Subcutaneous adipose tissue (tissue), 4 donors: Measurements from ENCODE around the gene LANCL2. TPM values are rescaled to one million over a fixed set of nuclear protein-coding genes. Genes with fewer than 3 reads are reported as not detected.

ENCODE experiments used
- total RNA-seq, 4 donors: library from RNA; depleted of rRNA; stranded (reverse); fragments of >200 nt; gene quantifications; one replicate each; pipeline ENCODE4 v1.1.0, GENCODE V29; 2016
- TF ChIP-seq, protein P1 (sequence below): fragments of 450-650 bp; IDR thresholded peaks from one replicate; pipeline ENCODE4 v1.5.1; 2016; ENCODE audit warnings: low read depth, mild to moderate bottlenecking, control low read depth, antibody characterized with exemption, moderate library complexity

The LANCL2 gene
- total RNA-seq, 4 donors from 2014 or later, result 6.1 to 11.1 (median 9.6) TPM

GRCh38 chr7:55474944-55475854 lies 110.1 kb downstream of the LANCL2 start:
- TF ChIP-seq, protein P1, sequence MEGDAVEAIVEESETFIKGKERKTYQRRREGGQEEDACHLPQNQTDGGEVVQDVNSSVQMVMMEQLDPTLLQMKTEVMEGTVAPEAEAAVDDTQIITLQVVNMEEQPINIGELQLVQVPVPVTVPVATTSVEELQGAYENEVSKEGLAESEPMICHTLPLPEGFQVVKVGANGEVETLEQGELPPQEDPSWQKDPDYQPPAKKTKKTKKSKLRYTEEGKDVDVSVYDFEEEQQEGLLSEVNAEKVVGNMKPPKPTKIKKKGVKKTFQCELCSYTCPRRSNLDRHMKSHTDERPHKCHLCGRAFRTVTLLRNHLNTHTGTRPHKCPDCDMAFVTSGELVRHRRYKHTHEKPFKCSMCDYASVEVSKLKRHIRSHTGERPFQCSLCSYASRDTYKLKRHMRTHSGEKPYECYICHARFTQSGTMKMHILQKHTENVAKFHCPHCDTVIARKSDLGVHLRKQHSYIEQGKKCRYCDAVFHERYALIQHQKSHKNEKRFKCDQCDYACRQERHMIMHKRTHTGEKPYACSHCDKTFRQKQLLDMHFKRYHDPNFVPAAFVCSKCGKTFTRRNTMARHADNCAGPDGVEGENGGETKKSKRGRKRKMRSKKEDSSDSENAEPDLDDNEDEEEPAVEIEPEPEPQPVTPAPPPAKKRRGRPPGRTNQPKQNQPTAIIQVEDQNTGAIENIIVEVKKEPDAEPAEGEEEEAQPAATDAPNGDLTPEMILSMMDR, result no peak

DNA sequence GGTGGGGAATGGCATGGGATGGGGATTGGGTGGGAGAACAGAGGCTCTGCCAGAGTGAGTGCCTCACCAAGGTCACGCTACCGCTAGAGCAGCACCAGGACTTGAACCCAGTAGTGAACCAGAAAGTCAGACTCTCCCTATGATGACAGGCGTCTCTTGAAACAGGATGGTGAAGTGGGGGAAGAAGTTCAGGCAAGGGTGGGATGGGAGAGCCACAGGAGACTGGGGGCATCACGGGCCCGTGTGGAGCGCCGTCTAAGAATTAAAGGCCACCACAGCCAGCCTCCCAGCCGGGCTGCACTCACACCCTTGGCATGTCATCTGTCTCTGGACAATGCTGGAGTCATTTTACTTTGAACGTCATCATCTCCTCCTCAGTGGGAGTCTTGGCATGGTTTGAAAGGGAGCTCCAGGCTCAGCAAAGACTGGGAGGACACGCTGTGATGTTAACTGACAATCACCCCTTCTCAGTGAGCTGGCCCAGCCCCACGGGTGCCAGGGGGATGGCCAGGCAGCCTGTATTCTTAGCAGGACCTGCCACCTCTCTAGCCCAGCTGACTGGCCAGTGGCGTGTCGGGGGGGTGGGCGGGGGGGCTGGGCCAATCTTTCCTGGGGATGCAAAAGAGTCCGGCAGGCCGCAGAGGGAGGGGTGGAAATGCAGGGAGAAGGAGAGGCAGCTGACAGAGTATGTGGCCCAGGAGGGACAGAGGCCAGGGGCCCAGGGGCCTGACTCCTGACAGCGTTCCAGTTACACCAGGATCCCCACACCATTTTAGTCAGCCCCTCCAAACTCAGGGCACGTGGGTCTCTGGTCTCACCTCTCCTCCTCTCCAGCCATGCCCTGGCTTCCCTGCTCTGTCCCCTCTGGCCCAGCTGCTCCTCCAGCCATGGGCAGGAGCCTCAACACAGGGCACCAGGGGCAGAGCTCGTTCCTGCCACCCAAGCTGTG lies 111.0 kb downstream of the LANCL2 start:
- TF ChIP-seq, protein P1, result no peak

GRCh38 chr7:55476852-55477780 lies 112.0 kb downstream of the LANCL2 start:
- TF ChIP-seq, protein P1, result no peak

- TF ChIP-seq, protein P1, result no peak
Measured at GRCh38 chr7:55477781-55478374, 112.7 kb downstream of the LANCL2 start.

DNA sequence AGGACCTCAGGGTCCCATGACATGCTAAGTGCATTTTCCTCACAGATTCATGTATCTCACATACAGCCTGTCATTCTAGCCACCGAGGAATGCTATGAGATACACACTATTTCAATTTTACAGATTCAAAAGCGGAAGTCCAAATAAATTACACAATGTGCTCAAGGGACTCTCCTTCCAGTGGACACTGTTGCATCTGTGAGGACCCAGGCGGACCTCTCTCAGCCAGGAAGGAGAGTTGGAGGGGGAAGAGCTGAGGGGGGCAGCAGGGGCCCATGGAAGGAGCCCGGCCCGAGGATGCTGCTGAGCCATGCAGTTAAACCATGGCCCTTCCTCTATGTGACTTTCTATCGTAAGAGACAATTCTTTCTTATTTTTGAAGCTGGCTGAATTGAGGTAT lies 113.6 kb downstream of the LANCL2 start:
- TF ChIP-seq, protein P1, result no peak

GRCh38 chr7:55481155-55481554 lies 116.0 kb downstream of the LANCL2 start:
- TF ChIP-seq, protein P1, result no peak
